SW480 (cell line): ENCODE measurements around the gene DYNLT2B.
"Not testable (repeated sequence)": the region's sequence is repeated elsewhere in the genome, so short reads cannot be mapped to it uniquely, and the experiment has no call there.

Source experiments
- DNase-seq: peaks from one replicate; pipeline ENCODE4 v3.0.0-alpha.2; 2016; ENCODE audit warnings: low spot score

Gene DYNLT2B

DNA sequence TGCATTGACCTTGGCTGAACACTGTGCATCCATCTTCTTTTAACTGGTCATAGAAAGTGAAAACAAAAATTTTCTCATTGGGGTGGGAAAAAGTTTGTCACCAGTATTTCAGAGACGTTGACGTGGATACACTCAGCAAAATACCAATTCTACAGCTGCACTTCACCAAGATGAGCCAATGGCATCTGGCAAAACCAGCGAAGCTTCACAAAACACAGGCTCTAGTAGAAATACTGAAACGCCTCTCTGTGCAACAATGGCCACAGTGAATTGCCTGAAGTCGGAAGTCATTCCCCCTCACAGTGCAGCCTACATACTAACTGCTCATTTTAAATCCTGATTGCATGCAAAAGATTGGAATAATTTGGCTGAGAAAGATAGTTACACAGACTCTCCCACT is 47.5 kb downstream of the DYNLT2B start:
- DNase-seq: no peak

DNA sequence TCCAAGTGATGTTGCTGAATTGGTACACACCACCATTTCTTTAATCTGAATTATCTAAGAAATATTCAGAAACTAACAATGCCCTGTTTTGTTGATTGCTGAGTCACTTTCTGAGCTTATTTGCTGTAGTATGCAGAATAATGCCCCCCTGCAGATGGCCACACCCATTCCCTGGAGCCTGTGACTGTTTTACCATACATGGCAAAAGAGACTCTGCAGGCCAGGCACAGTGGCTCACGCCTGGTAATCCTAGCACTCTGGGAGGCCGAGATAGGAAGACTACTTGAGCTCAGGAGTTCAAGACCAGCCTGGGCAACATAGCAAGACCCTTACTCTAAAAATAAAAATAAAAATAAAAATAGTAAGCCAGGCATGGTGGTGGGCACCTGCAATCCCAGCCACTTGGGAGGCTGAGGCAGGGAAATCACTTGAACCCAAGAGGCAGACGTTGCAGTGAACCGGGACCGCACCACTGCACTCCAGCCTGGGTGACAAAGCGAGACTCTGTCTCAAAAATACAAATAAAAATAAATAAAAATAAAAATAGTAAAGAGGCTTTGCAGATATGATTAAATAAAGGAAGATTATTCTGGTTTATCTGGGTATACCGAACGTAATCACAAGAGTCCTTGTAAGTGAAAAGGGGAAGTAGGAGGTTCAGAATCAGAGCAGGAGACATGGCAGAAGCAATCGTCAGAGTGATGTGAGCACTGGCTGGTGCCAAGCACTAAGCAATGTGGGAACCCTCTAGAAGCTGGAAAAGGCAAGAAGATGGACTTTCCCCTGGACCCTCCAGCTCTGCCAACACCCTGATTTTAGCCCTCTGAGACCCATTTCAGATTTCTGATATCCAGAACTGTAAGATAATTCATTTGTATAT is 49.5 kb downstream of the DYNLT2B start:
- DNase-seq: no peak

DNA sequence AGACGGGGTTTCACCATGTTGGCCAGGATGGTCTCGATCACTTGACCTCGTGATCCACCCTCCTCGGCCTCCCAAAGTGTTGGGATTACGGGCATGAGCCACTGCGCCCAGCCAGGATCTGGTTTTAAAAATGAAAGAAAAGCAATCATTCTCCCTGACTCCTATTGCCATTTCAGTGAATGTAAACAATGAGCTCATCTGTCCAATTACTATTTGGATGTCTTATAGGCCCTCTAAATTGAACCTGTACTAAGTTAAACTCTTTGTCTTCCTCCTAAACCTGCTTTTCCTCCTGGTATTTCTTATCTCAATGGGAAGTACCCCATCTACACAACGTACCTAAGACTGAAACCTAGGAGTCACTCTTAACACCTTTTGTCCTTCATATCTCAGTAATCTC is 54.2 kb downstream of the DYNLT2B start:
- no peak for DNase-seq

DNA sequence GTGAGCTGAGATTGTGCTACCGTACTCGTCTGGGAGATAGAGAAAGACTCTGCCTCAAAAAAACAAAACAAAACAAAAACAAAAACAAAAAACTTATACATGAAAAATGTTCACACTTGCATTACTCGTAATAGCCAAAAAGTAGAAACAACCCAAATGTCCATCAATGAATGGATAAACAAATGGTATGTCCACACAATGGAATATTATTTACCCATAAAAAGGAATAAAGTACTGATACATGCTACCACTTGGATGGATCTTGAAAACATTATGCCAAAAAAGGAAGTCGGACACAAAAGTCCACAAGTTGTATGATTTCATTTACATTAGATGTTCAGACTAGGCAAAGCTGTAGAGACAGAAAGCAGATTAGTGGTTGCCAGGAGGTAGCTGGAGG is 57.3 kb downstream of the DYNLT2B start:
- DNase-seq: no peak

DNA sequence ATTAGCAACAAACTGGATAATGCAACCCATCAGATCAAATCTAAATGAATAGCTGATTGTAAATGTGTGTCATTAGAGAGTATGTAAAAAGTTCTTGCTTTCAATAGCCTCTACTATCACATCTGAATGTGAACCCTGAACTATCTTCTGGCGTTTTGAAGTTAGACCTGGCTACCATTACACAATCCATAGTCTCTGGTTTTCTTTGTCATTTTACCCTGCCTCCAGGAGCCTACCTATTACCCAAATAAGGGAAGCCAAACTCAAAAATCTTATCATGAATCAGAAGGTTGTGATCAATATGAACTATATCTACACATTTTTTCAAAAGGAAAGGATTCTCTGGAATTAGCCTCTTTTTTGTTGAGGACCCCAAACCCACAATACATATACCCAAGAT is 62.3 kb downstream of the DYNLT2B start:
- no peak for DNase-seq

DNA sequence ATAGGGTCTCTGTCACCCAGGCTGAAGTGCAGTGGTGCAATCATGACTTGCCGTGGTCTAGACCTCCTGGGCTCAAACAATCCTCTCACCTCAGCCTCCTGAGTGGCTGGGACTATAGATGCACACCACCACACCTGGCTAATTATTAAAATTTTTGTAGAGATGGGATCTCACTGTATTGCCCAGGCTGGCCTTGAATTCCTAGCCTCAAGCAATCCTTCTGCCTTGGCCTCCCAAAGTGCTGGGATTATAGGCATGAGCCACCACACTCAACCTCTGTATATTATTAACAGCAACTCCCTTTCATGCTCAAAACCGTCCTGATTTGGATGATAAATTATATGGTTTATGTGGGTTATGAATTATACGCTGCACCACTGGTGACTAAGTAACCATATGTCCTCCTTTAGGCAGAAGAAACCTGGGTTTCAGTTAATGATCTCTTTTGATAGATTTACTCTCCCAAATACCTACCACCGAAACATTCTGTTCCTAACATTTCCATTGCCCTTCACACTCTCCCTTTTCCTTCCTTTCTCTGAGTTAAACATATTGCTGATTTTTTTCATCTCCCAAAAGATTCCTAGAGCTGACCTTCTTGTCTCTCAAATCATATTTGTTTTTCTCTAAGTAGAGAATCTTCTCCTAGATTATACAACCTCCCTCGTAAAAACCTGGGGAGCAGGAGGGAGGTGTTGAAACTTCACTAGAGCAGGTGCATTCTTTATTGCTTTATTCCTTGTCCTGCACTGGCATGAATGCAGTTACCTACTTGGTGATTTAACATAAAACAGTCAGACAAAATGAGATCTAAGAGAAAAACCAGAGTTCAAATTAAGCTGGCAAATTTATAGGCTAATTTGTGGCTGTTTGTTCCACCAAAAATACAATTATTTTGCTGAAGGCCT is 63.4 kb downstream of the DYNLT2B start:
- no peak for DNase-seq

DNA sequence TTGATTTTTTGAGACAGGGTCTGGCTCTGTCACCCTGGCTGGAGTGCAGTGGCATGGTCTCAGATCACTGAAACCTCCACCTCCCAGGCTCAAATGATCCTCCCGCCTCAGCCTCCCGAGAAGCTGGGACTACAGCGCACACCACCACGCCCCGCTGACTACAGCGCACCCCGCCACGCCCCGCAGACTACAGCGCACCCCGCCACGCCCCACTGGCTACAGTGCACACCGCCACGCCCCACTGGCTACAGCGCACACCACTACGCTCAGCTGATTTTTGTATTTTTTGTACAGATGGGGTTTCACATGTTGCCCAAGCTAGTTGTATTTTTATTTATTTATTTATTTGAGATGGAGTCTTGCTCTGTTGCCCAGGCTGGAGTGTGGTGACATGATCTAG is 66.1 kb downstream of the DYNLT2B start:
- no peak for DNase-seq

DNA sequence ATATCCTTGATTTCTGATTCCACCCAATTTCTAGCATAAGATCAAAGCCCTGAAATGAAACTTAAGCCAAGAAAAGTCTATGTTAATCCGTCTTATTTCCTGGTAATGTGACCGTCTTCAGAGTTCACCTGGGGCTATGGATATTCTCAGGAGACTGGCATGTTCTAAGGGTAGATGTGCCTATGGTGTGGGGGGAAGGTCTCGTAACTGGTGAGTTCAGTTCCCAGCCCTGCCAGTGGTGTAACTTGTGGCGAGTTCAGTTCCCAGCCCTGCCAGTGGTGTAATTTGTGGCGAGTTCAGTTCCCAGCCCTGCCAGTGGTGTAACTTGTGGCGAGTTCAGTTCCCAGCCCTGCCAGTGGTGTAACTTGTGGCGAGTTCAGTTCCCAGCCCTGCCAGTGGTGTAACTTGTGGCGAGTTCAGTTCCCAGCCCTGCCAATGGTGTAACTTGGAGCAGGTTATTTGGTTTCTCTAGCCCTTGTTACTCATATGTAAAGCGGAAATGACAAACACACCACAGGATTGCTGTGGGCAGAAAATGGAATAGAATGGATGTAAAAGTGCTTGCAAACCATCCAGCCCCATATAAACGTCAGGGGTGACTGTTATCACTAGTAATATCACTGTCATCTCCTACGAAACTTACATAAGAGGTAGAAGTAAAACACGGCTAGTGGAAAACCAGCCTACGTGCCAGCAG is 71.3 kb downstream of the DYNLT2B start:
- DNase-seq: no peak

DNA sequence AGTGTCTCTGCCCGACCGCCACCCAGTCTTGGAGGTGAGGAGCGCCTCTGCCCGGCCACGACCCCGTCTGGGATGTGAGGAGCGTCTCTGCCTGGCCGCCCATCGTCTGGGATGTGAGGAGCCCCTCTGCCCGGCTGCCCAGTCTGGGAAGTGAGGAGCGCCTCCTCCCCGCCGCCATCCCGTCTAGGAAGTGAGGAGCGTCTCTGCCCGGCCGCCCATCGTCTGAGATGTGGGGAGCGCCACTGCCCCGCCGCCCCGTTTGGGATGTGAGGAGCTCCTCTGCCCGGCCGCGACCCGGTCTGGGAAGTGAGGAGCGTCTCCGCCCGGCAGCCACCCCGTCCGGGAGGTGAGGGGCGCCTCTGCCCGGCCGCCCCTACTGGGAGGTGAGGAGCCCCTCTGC is 73.9 kb downstream of the DYNLT2B start:
- DNase-seq: not testable (repeated sequence)

DNA sequence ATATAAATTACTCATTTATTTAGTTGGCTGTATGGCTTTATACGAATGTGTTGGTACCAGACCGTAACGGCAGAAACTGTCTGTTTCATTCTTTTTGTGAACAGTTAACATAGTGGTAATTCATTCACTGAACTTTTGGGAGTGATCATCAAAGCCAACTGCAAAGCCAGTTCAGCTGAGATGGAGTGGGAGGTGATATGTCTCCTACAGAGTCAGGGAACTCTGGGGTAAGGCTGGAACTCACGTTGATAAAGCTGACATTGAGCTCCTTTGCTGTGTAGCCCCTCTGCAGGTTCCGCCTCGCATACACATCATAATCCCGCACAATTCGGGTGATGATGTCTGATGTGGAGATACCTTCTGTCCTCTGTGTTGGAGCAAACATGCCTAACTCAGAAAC is 76.3 kb downstream of the DYNLT2B start:
- no peak for DNase-seq
